GM12878 (cell line): Measurements from ENCODE around the gene TBC1D19. TPM values are rescaled to one million over a fixed set of nuclear protein-coding genes. Genes with fewer than 3 reads are reported as not detected.

Source experiments
- BACH1 ChIP-seq: fragments of 450-650 bp; IDR thresholded peaks from 2 replicates; pipeline ENCODE4 v1.6.1; 2017; ENCODE audit warnings: mild to moderate bottlenecking, borderline replicate concordance
- CUX1 ChIP-seq: IDR thresholded peaks from 2 replicates; pipeline ENCODE4 v1.6.1; 2012; ENCODE audit warnings: improper control_type of control experiment, low read depth, low read length; ENCODE audit not compliant: insufficient replicate concordance
- IKZF1 ChIP-seq: fragments of 450-650 bp; conservative IDR thresholded peaks from 2 replicates; pipeline ENCODE4 v1.6.1; 2017; ENCODE audit warnings: antibody characterized with exemption, mild to moderate bottlenecking
- KAT2A ChIP-seq: conservative IDR thresholded peaks from 2 replicates; pipeline ENCODE4 v1.6.1; 2011; ENCODE audit warnings: low read depth, low read length; ENCODE audit not compliant: control insufficient read depth
- KDM1A ChIP-seq: fragments of 200-600 bp; sonication (generic); IDR thresholded peaks from 2 replicates; pipeline ENCODE4 v1.6.1; 2016; ENCODE audit warnings: borderline replicate concordance
- KLF5 ChIP-seq: fragments of 450-650 bp; IDR thresholded peaks from 2 replicates; pipeline ENCODE4 v1.6.1; 2014; ENCODE audit warnings: mild to moderate bottlenecking; ENCODE audit not compliant: partially characterized antibody
- NR2C2 ChIP-seq: IDR thresholded peaks from 2 replicates; pipeline ENCODE4 v1.6.1; 2011; ENCODE audit warnings: borderline replicate concordance, low read depth; ENCODE audit not compliant: control insufficient read depth, insufficient read length
- PBX3 ChIP-seq: IDR thresholded peaks from 2 replicates; pipeline ENCODE4 v1.6.1; 2011; ENCODE audit warnings: mild to moderate bottlenecking, low read depth, low read length, moderate library complexity; ENCODE audit not compliant: insufficient replicate concordance
- polyA plus RNA-seq, 11 experiments: library from polyadenylated mRNA; depleted of rRNA in 4 of 11; unstranded in 6 of 11; stranded (reverse) in 5 of 11; fragments of >200 nt; fragmentation: Nextera tagmentation in 4 of 11; fragmentation: Illumina TruSeq in 1 of 11; extraction: Ambion mirVana in 4 of 11; extraction: Trizol in 1 of 11; gene quantifications; 1 replicate in 1 of 11; 2 replicates in 10 of 11; pipeline versions ENCODE4 v1.2.1 to v1.2.3, GENCODE V29; 2011 to 2016; ENCODE audit warnings: inconsistent platforms in 2 of 11, missing spikeins in 2 of 11, low read depth in 1 of 11
- total RNA-seq, 4 experiments: library from RNA; depleted of rRNA in 3 of 4; stranded (reverse); fragments of >200 nt in 3 of 4; fragmentation: Illumina TruSeq in 1 of 4; extraction: Trizol in 1 of 4; gene quantifications; 2 replicates each; pipeline versions ENCODE4 v1.2.1 to v1.2.3, GENCODE V29; 2013 to 2021

The TBC1D19 gene
- total and polyA plus RNA-seq, 10 of the 15 experiments (the other 5 are each of a cell fraction or from before 2014, with no cell fraction given): 0.29 to 3.9 (median 2.1) TPM

- TF ChIP-seq PBX3 (no peak), CUX1 (no peak), KDM1A (no peak), KAT2A (no peak), NR2C2 (no peak), KLF5 (no peak), IKZF1 (no peak), BACH1 (no peak)
Measured at GRCh38 chr4:26764231-26764630, 180.3 kb downstream of the TBC1D19 start (continued).
